Epidermal melanocyte (primary cell): ENCODE results near the gene KIFAP3.
A peak's percentile ranks its signal among the peaks of the same experiment; 100 is the strongest.
"Not testable (repeated sequence)": the region's sequence is repeated elsewhere in the genome, so short reads cannot be mapped to it uniquely, and the experiment has no call there.

Experiments
- DNase-seq: peaks from one replicate; pipeline ENCODE4 v3.0.0; 2011; ENCODE audit warnings: low spot score; ENCODE audit not compliant: insufficient read length

Gene KIFAP3

GRCh38 chr1:170063109-170063826 is 11.2 kb downstream of the KIFAP3 start:
- no peak for DNase-seq

GRCh38 chr1:170061676-170062075 is 12.8 kb downstream of the KIFAP3 start:
- DNase-seq = not testable (repeated sequence)

- not testable (repeated sequence) for DNase-seq
Measured at GRCh38 chr1:170060015-170060520, 14.4 kb downstream of the KIFAP3 start.

GRCh38 chr1:170049176-170049800 is 25.2 kb downstream of the KIFAP3 start:
- DNase-seq = no peak

- DNase-seq = no peak
Measured at GRCh38 chr1:170048515-170048914, 26.0 kb downstream of the KIFAP3 start.

- DNase-seq = no peak
Measured at GRCh38 chr1:170044187-170044586, 30.3 kb downstream of the KIFAP3 start.

GRCh38 chr1:170041423-170042192 is 32.9 kb downstream of the KIFAP3 start:
- no peak for DNase-seq

- no peak for DNase-seq
Measured at GRCh38 chr1:170032531-170033280, 41.8 kb downstream of the KIFAP3 start.

GRCh38 chr1:170030212-170030611 is 44.3 kb downstream of the KIFAP3 start:
- DNase-seq = no peak

- no peak for DNase-seq
Measured at GRCh38 chr1:170027760-170028159, 46.7 kb downstream of the KIFAP3 start.

GRCh38 chr1:170020859-170021258 is 53.6 kb downstream of the KIFAP3 start:
- no peak for DNase-seq

GRCh38 chr1:170017478-170017877 is 57.0 kb downstream of the KIFAP3 start:
- DNase-seq = no peak

GRCh38 chr1:170012920-170013319 is 61.6 kb downstream of the KIFAP3 start:
- no peak for DNase-seq

GRCh38 chr1:170010443-170010842 is 64.1 kb downstream of the KIFAP3 start:
- no peak for DNase-seq

- DNase-seq = no peak
Measured at GRCh38 chr1:170009551-170009950, 64.9 kb downstream of the KIFAP3 start.

GRCh38 chr1:170008745-170009144 is 65.8 kb downstream of the KIFAP3 start:
- not testable (repeated sequence) for DNase-seq

GRCh38 chr1:170003270-170003835 is 71.1 kb downstream of the KIFAP3 start:
- DNase-seq = not testable (repeated sequence)

GRCh38 chr1:170001266-170001665 is 73.2 kb downstream of the KIFAP3 start:
- no peak for DNase-seq

- no peak for DNase-seq
Measured at GRCh38 chr1:169999761-170000160, 74.7 kb downstream of the KIFAP3 start.

GRCh38 chr1:169999331-169999741 is 75.2 kb downstream of the KIFAP3 start:
- peak; percentile 32 for DNase-seq

- DNase-seq = no peak
Measured at GRCh38 chr1:169995993-169996392, 78.5 kb downstream of the KIFAP3 start.
